OCI-LY1 (cell line): ENCODE results near the gene SETD1A.

ENCODE experiments used
- H2AFZ ChIP-seq: fragments of 200-600 bp; sonication (generic), shearing (Covaris generic); 2 replicates; pipeline ENCODE4 v1.6.0; 2014; ENCODE audit warnings: antibody characterized with exemption, mild to moderate bottlenecking, low read length
- H3F3A ChIP-seq: fragments of 200-600 bp; sonication (generic), shearing (Covaris generic); 2 replicates; pipeline ENCODE4 v1.6.0; 2014; ENCODE audit warnings: mild to moderate bottlenecking, antibody characterized with exemption, low read length, moderate library complexity; ENCODE audit not compliant: insufficient read depth
- H3K27ac ChIP-seq: fragments of 200-600 bp; sonication (generic); 2 replicates; pipeline ENCODE4 v1.5.1; 2014; ENCODE audit warnings: low read length, mixed run types, mild to moderate bottlenecking, low read depth; ENCODE audit not compliant: poor library complexity, severe bottlenecking
- H3K27me3 ChIP-seq: fragments of 200-600 bp; sonication (generic); 2 replicates; pipeline ENCODE4 v1.6.0; 2014; ENCODE audit warnings: antibody characterized with exemption, mild to moderate bottlenecking, low read length, moderate library complexity; ENCODE audit not compliant: insufficient read depth
- H3K36me3 ChIP-seq: fragments of 200-600 bp; sonication (generic); 2 replicates; pipeline ENCODE4 v1.6.1; 2014; ENCODE audit warnings: mild to moderate bottlenecking, antibody characterized with exemption, low read length, moderate library complexity, mixed read lengths; ENCODE audit not compliant: insufficient read depth
- H3K4me1 ChIP-seq: fragments of 200-600 bp; sonication (generic); 2 replicates; pipeline ENCODE4 v1.5.1; 2014; ENCODE audit warnings: mild to moderate bottlenecking, low read length, moderate library complexity; ENCODE audit not compliant: insufficient read depth, severe bottlenecking
- H3K4me2 ChIP-seq: fragments of 200-600 bp; sonication (generic), shearing (Covaris generic); 2 replicates; pipeline ENCODE4 v1.6.1; 2014; ENCODE audit warnings: low read length
- H3K4me3 ChIP-seq: fragments of 200-600 bp; sonication (generic); 2 replicates; pipeline ENCODE4 v1.5.1; 2014; ENCODE audit warnings: low read length, low read depth, mild to moderate bottlenecking, mixed read lengths; ENCODE audit not compliant: poor library complexity, severe bottlenecking
- H3K79me2 ChIP-seq: fragments of 200-600 bp; shearing (Covaris generic); 2 replicates; pipeline ENCODE4 v1.6.1; 2016; ENCODE audit warnings: mixed run types, low read length, mixed read lengths; ENCODE audit not compliant: insufficient read depth
- H3K9ac ChIP-seq: fragments of 200-600 bp; sonication (generic), shearing (Covaris generic); 2 replicates; pipeline ENCODE4 v1.6.1; 2014; ENCODE audit warnings: mild to moderate bottlenecking, low read length, mixed read lengths
- H3K9me2 ChIP-seq: fragments of 200-600 bp; sonication (generic), shearing (Covaris generic); 2 replicates; pipeline ENCODE4 v1.6.1; 2014; ENCODE audit warnings: low read depth, mild to moderate bottlenecking, low read length, mixed read lengths
- H3K9me3 ChIP-seq: fragments of 200-600 bp; shearing (Covaris generic); 2 replicates; pipeline ENCODE4 v1.6.1; 2014; ENCODE audit warnings: low read length, mixed read lengths
- H4K20me1 ChIP-seq: fragments of 200-600 bp; sonication (generic), shearing (Covaris generic); 2 replicates; pipeline ENCODE4 v1.6.0; 2016; ENCODE audit warnings: mild to moderate bottlenecking, low read length; ENCODE audit not compliant: insufficient read depth
- EZH2 ChIP-seq: fragments of 200-600 bp; sonication (generic), shearing (Covaris generic); IDR thresholded peaks from 2 replicates; pipeline ENCODE4 v1.8.0; 2017; ENCODE audit warnings: borderline replicate concordance, mixed run types, mild to moderate bottlenecking, antibody characterized with exemption, low read length, moderate library complexity, mixed read lengths
- TF ChIP-seq, protein P1 (sequence below): fragments of 200-600 bp; sonication (generic), shearing (Covaris generic); IDR thresholded peaks from 2 replicates; pipeline ENCODE4 v1.5.1; 2017; ENCODE audit warnings: mild to moderate bottlenecking, antibody characterized with exemption, low read length, moderate library complexity, mixed read lengths

SETD1A gene

DNA sequence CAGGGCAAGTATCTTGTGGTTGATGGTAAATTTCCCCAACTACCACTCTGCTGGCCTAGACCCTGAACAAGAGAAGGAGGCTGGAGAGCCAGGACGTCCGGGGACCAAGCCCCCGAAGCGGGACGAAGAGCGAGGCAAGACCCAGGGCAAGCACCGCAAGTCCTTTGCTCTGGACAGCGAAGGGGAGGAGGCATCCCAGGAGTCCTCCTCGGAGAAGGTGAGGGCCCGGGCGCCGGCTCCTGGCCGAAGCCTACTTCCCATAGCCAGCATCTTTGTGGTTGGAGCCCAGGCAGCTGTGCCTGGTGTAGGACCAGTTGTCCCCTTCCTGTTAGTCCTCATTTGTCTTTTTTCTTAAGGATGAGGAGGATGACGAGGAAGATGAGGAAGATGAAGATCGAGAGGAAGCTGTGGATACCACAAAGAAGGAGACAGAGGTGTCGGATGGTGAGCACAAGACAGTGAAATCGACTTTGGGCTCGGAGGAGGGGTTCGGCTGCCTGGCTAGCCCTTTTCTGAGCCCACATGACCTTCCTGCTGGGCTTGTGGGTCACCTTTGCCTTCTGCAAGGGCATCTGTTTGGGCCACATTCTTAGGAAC, 11.8 kb downstream of the SETD1A start:
- Histone ChIP-seq H3K9me3 (no peaks in the 10 kb centered on the region), H3K9me2 (no peaks in the 10 kb centered on the region), H3K36me3 (peaks cover 87% of the 10 kb centered on the region), H3K27me3 (no peaks in the 10 kb centered on the region), H2AFZ (no peak overlapping the region), H3K27ac (no peak overlapping the region), H3F3A (no peaks in the 10 kb centered on the region), H3K4me1 (no peaks in the 10 kb centered on the region), H3K4me3 (no peak overlapping the region), H3K79me2 (no peaks in the 10 kb centered on the region), H3K4me2 (no peak overlapping the region), H4K20me1 (no peaks in the 10 kb centered on the region), H3K9ac (no peak overlapping the region)
- no peak for TF ChIP-seq EZH2
- TF ChIP-seq, protein P1, sequence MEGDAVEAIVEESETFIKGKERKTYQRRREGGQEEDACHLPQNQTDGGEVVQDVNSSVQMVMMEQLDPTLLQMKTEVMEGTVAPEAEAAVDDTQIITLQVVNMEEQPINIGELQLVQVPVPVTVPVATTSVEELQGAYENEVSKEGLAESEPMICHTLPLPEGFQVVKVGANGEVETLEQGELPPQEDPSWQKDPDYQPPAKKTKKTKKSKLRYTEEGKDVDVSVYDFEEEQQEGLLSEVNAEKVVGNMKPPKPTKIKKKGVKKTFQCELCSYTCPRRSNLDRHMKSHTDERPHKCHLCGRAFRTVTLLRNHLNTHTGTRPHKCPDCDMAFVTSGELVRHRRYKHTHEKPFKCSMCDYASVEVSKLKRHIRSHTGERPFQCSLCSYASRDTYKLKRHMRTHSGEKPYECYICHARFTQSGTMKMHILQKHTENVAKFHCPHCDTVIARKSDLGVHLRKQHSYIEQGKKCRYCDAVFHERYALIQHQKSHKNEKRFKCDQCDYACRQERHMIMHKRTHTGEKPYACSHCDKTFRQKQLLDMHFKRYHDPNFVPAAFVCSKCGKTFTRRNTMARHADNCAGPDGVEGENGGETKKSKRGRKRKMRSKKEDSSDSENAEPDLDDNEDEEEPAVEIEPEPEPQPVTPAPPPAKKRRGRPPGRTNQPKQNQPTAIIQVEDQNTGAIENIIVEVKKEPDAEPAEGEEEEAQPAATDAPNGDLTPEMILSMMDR: no peak

DNA sequence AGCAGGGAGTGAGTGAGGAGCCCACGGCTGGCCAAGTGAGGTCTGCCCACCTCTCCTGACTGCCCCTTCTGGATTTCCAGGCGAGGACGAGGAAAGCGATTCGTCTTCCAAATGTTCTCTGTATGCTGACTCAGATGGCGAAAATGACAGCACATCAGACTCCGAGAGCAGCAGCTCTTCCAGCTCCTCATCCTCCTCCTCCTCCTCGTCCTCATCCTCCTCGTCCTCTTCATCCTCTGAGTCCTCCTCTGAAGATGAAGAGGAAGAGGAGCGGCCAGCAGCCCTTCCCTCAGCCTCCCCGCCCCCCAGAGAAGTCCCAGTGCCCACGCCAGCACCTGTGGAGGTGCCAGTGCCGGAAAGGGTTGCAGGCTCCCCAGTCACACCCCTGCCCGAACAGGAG, 13.7 kb downstream of the SETD1A start:
- Histone ChIP-seq H3K27ac (no peak overlapping the region), H4K20me1 (no peaks in the 10 kb centered on the region), H3K36me3 (peaks cover 85% of the 10 kb centered on the region), H3K9me2 (no peaks in the 10 kb centered on the region), H3K9ac (no peak overlapping the region), H3K27me3 (no peaks in the 10 kb centered on the region), H3F3A (no peaks in the 10 kb centered on the region), H2AFZ (no peak overlapping the region), H3K4me3 (no peak overlapping the region), H3K79me2 (no peaks in the 10 kb centered on the region), H3K9me3 (no peaks in the 10 kb centered on the region), H3K4me2 (no peak overlapping the region), H3K4me1 (no peaks in the 10 kb centered on the region)
- TF ChIP-seq, protein P1: no peak
- TF ChIP-seq EZH2: no peak

DNA sequence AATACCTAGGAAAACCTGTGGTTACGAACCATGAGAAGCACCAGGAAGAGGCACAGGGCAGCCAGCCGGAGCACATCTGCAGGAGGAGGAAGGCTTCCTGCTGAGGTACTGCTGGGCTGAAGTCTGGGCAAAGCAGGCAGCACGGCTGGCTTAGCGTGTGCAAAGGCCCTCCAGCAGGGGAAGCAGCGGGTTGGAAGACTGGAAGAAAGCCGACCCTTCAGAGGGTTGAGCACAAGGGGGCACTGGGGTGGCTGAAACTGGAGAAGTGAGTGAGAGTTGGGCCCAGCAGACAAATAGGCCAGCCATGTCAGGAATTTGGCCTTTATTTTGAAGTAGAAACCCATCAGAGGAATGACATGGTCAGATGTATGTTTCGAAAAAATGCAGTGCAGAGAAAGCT, 15.3 kb downstream of the SETD1A start:
- TF ChIP-seq, protein P1: no peak
- no peak for TF ChIP-seq EZH2
- Histone ChIP-seq H3K9me2 (no peaks in the 10 kb centered on the region), H3K4me1 (no peaks in the 10 kb centered on the region), H3K79me2 (no peaks in the 10 kb centered on the region), H3K4me2 (no peak overlapping the region), H3K36me3 (peaks cover 87% of the 10 kb centered on the region), H3F3A (no peaks in the 10 kb centered on the region), H3K9ac (no peak overlapping the region), H3K27ac (no peak overlapping the region), H3K9me3 (no peaks in the 10 kb centered on the region), H3K4me3 (no peak overlapping the region), H2AFZ (no peak overlapping the region), H3K27me3 (no peaks in the 10 kb centered on the region), H4K20me1 (no peaks in the 10 kb centered on the region)
